Endothelial cell (in vitro differentiated cells): ENCODE measurements around the gene IWS1. TPM values are rescaled to one million over a fixed set of nuclear protein-coding genes. Genes with fewer than 3 reads are reported as not detected.
"Not testable (repeated sequence)": the region's sequence is repeated elsewhere in the genome, so short reads cannot be mapped to it uniquely, and the experiment has no call there.

ENCODE experiments used
- DNase-seq: peaks from one replicate; pipeline ENCODE4 v3.0.0; 2021; ENCODE audit warnings: low spot score
- H3K27ac Mint-ChIP-seq: one replicate; pipeline ENCODE4 v1.8.0; 2021; ENCODE audit warnings: mixed read lengths, inconsistent platforms; ENCODE audit not compliant: unreplicated experiment
- H3K27me3 Mint-ChIP-seq: one replicate; pipeline ENCODE4 v1.8.0; 2021; ENCODE audit warnings: mild to moderate bottlenecking, moderate library complexity, mixed read lengths, inconsistent platforms; ENCODE audit not compliant: unreplicated experiment
- H3K36me3 Mint-ChIP-seq: one replicate; pipeline ENCODE4 v1.8.0; 2021; ENCODE audit warnings: mild to moderate bottlenecking, low read depth, mixed read lengths, inconsistent platforms; ENCODE audit not compliant: unreplicated experiment
- H3K4me1 Mint-ChIP-seq: one replicate; pipeline ENCODE4 v1.8.0; 2021; ENCODE audit warnings: mild to moderate bottlenecking, mixed read lengths, inconsistent platforms; ENCODE audit not compliant: unreplicated experiment
- H3K4me3 Mint-ChIP-seq: one replicate; pipeline ENCODE4 v1.8.0; 2021; ENCODE audit warnings: mild to moderate bottlenecking, mixed read lengths, inconsistent platforms; ENCODE audit not compliant: unreplicated experiment
- H3K9me3 Mint-ChIP-seq: one replicate; pipeline ENCODE4 v1.8.0; 2021; ENCODE audit warnings: mixed read lengths, inconsistent platforms; ENCODE audit not compliant: unreplicated experiment
- CTCF ChIP-seq: fragments of 200-600 bp; sonication (generic); IDR thresholded peaks from one replicate; pipeline ENCODE4 v1.5.0; 2021; ENCODE audit warnings: antibody characterized with exemption; ENCODE audit not compliant: unreplicated experiment
- total RNA-seq: library from RNA; stranded (reverse); fragmentation: NEBNext Ultra II Directional; extraction: Animal tissue kit (Norgen Biotek cat#: 25700); gene quantifications from one replicate; pipeline ENCODE4 v1.2.1, GENCODE V29; 2021; ENCODE audit not compliant: unreplicated experiment

The IWS1 gene
- total RNA-seq, 1 donor from 2014 or later = 50.5 TPM

DNA sequence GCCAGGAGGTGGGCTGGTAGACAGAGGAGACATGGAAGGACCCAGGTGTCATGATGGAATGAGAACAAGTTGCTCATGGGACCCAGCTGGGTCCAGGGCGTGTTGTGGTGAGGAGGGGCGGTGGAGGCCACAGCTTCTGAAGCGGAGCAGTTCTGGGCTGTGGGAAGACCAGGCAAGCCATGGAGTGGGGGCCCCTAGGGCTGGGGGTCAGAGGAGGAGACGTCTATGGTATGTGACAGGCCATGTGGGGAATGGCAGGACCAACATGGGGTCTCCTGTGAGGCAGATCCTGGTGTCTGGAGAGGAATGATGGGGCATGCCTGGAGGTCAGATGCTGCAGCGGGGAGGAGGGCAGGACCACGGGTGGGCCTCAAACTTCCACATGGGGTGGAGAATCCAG is 26.0 kb upstream of the IWS1 start:
- Mint-ChIP-seq H3K27me3 (peaks cover 8% of the 10 kb centered on the region), H3K36me3 (no peaks in the 10 kb centered on the region), H3K4me1 (peaks cover 8% of the 10 kb centered on the region), H3K4me3 (no peak overlapping the region), H3K27ac (no peak overlapping the region), H3K9me3 (no peaks in the 10 kb centered on the region)
- DNase-seq = no peak
- TF ChIP-seq CTCF = no peak

DNA sequence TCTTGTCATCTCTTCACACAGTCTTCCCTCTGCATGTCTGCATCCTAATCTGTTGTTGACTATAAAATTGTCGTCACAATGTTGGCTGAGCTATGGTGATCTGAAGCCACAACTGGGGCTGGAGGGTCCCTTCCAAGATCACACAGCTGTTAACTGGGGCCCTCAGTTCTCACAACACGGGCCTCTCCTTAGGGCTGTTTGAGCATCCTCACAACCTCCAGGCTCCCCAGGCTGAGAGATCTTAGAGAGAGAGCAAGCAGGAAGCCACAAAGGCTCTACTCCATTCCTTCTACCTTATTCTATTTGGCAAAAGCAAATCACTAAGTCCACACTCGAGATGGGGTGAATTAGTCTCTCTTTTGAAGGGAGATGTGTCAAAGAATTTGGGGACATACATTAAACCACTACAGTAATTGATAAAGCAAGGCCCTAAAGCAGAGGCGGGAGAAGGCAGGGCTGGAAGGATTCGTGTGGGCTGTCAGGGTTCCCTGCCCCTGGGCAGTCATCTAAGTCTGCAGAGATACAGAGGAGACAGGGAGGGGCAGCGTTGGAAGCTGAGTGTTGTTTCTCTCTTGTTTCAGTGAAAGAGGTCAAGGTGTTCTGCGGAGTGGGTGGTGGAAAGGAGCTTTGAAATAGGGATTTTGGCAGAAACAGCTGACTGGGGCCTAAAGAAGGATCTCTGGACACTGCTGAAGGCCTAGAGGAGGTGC is 25.1 kb upstream of the IWS1 start:
- DNase-seq = no peak
- Mint-ChIP-seq H3K9me3 (no peaks in the 10 kb centered on the region), H3K4me1 (peaks cover 12% of the 10 kb centered on the region), H3K27ac (no peak overlapping the region), H3K27me3 (peaks cover 10% of the 10 kb centered on the region), H3K4me3 (no peak overlapping the region), H3K36me3 (peaks cover 5% of the 10 kb centered on the region)
- TF ChIP-seq CTCF = no peak

DNA sequence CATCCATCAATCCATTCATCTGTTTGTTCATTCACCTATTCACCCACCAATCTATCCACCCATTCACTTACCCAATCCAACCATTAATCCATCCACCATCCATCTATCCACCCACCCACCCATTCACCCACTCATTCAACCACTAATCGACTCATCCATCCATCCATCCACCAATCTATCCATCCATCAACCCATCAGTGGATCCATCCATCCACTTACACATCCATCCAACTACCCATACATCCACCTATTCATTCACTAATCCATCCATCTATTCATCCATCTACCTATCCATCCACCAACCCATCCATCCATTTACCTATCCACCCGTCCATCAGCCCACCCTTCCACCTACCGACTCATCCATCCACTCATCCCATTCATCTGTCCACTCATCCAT is 20.5 kb upstream of the IWS1 start:
- Mint-ChIP-seq H3K4me1 (peaks cover 27% of the 10 kb centered on the region), H3K27me3 (peaks cover 12% of the 10 kb centered on the region), H3K27ac (no peak overlapping the region), H3K36me3 (peaks cover 5% of the 10 kb centered on the region), H3K4me3 (no peak overlapping the region), H3K9me3 (no peaks in the 10 kb centered on the region)
- DNase-seq = no peak
- TF ChIP-seq CTCF = no peak

GRCh38 chr2:127545796-127546195 is 19.5 kb upstream of the IWS1 start:
- DNase-seq = no peak
- no peak overlapping the region for H3K4me3 Mint-ChIP-seq
- H3K27me3 Mint-ChIP-seq = peaks cover 11% of the 10 kb centered on the region
- peaks cover 27% of the 10 kb centered on the region for H3K4me1 Mint-ChIP-seq
- no peak for TF ChIP-seq CTCF
- peaks cover 5% of the 10 kb centered on the region for H3K36me3 Mint-ChIP-seq
- no peak overlapping the region for H3K27ac Mint-ChIP-seq
- no peaks in the 10 kb centered on the region for H3K9me3 Mint-ChIP-seq

DNA sequence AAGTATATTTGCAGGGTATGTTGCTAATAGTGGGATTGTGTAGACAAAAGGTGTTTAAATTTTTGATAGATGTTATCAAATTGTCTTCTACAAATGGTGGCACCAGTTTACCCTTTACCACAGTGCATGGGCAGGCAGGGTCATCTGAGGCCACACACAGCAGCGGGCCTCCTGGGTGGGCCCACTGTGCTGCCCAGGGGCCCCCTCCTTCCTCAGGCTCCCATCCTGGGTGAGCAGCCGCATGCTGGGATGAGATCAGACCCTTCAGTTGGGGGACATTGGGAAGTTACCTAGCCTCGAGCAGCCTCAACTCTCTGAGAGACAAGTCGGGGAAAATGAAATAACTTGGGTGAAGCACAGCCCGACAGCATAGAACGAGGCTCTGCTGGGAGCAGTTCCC is 18.9 kb upstream of the IWS1 start:
- no peak overlapping the region for H3K4me3 Mint-ChIP-seq
- TF ChIP-seq CTCF = no peak
- no peak for DNase-seq
- H3K4me1 Mint-ChIP-seq = peaks cover 27% of the 10 kb centered on the region
- H3K27me3 Mint-ChIP-seq = peaks cover 11% of the 10 kb centered on the region
- no peak overlapping the region for H3K27ac Mint-ChIP-seq
- H3K9me3 Mint-ChIP-seq = no peaks in the 10 kb centered on the region
- H3K36me3 Mint-ChIP-seq = peaks cover 5% of the 10 kb centered on the region

DNA sequence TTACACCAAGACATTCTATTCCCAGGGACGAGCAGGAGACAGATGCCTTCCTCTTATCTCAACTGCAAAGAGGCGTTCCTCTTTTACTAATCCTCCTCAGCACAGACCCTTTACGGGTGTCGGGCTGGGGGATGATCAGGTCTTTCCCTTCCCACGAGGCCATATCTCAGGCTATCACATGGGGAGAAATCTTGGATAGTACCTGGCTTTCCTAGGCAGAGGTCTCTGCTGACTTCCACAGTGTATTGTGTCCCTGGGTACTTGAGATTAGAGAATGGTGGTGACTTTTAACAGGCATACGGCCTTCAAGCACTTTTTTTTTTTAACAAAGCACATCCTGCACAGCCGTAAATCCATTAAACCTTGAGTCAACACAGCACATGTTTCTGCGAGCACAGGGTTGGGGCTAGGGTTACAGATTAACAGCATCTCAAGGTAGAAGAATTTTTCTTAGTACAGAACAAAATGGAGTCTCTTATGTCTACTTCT is 16.8 kb upstream of the IWS1 start:
- H3K9me3 Mint-ChIP-seq, H3K27ac Mint-ChIP-seq, H3K27me3 Mint-ChIP-seq, H3K36me3 Mint-ChIP-seq, DNase-seq, H3K4me3 Mint-ChIP-seq: not testable (repeated sequence)
- H3K4me1 Mint-ChIP-seq = peaks cover 30% of the 10 kb centered on the region
